ENCODE measurements around the gene C4BPA.

The C4BPA gene

DNA sequence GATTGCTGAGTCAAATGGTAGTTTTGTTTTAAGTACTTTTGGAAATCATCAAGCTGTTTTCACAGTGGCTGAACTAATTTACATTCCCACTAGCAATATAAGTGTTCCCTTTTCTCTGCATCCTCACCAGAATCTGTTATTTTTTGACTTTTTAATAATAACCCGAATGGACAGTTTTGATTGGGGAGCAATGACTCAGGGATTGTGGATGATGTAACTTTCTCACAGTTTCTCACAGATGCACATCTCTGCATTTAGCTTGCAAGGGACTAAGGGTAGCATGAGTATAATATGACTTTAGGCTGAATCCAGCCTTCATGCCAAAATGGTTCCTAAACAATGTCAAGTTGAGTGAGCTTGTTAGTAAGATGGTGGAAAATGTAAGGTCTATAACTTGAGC is 90.2 kb downstream of the C4BPA start:
- no peak for DNase-seq
